K562 (cell line): ENCODE measurements around the gene STARD13.

Experiments
- BCL6 ChIP-seq: fragments of 250-450 bp; sonication (Bioruptor Pico); IDR thresholded peaks from 2 replicates; pipeline ENCODE4 v1.4.0; 2020
- CTCF ChIP-seq, 3 experiments: IDR thresholded peaks in 2 of 3; conservative IDR thresholded peaks in 1 of 3; 2 replicates each; pipeline ENCODE4 v1.5.1; 2011 to 2012; ENCODE audit warnings: low read length in 3 of 3, mild to moderate bottlenecking in 3 of 3, control low read depth in 2 of 3, improper control_type of control experiment in 1 of 3, inconsistent platforms in 1 of 3, low read depth in 1 of 3, mixed read lengths in 1 of 3, moderate library complexity in 1 of 3; ENCODE audit not compliant: insufficient read depth in 2 of 3
- GTF2B ChIP-seq: IDR thresholded peaks from 2 replicates; pipeline ENCODE4 v1.6.1; 2011; ENCODE audit not compliant: insufficient read length; ENCODE audit errors: extremely low read depth

GRCh38 chr13:33078263-33078662 lies 207.3 kb downstream of the STARD13 start:
- TF ChIP-seq CTCF (IDR thresholded peaks at IDR 0.05 in 2 of 3, conservative IDR thresholded peaks at IDR 0.05 in 1 of 3; ENCODE audit: insufficient read depth in 2 of 3, low read depth in 1 of 3, low read length in 3 of 3): no peak
- TF ChIP-seq BCL6 (CRISPR knock-in tag): no peak
- no peak for TF ChIP-seq GTF2B
